Neural cell (in vitro differentiated cells): ENCODE results near the gene RAP1GAP2. TPM values are rescaled to one million over a fixed set of nuclear protein-coding genes. Genes with fewer than 3 reads are reported as not detected.

ENCODE experiments used
- H2AFZ ChIP-seq: fragments of 200-600, 300-800 bp; sonication (generic), shearing (Covaris generic); 2 replicates; pipeline ENCODE4 v1.6.0; 2014; ENCODE audit warnings: low read depth, mild to moderate bottlenecking, antibody characterized with exemption, low read length, moderate library complexity
- H3F3A ChIP-seq: fragments of 200-600 bp; shearing (Covaris generic); 2 replicates; pipeline ENCODE4 v1.6.1; 2016; ENCODE audit warnings: mild to moderate bottlenecking, moderate library complexity, mixed read lengths, antibody characterized with exemption, low read length; ENCODE audit not compliant: insufficient read depth, poor library complexity, severe bottlenecking
- H3K27ac ChIP-seq: fragments of 200-600, 300-800 bp; sonication (generic), shearing (Covaris generic); 2 replicates; pipeline ENCODE4 v1.5.1; 2014; ENCODE audit warnings: mild to moderate bottlenecking, low read length, moderate library complexity
- H3K27me3 ChIP-seq: fragments of 300-800, 200-600 bp; sonication (generic), shearing (Covaris generic); 2 replicates; pipeline ENCODE4 v1.6.0; 2014; ENCODE audit warnings: mild to moderate bottlenecking, low read depth, low read length, moderate library complexity; ENCODE audit not compliant: insufficient read depth
- H3K36me3 ChIP-seq: fragments of 300-800, 200-600 bp; sonication (generic), shearing (Covaris generic); 2 replicates; pipeline ENCODE4 v1.5.1; 2014; ENCODE audit warnings: mild to moderate bottlenecking, antibody characterized with exemption, low read length, moderate library complexity; ENCODE audit not compliant: insufficient read depth
- H3K4me2 ChIP-seq: fragments of 300-800, 200-600 bp; sonication (generic), shearing (Covaris generic); 2 replicates; pipeline ENCODE4 v1.6.0; 2014; ENCODE audit warnings: mild to moderate bottlenecking, low read length
- H3K4me3 ChIP-seq: fragments of 300-800, 200-600 bp; sonication (generic), shearing (Covaris generic); 2 replicates; pipeline ENCODE4 v1.5.1; 2014; ENCODE audit warnings: mild to moderate bottlenecking, low read length, moderate library complexity
- H3K79me2 ChIP-seq: fragments of 200-600 bp; shearing (Covaris generic); replicated peaks from 2 replicates; pipeline ENCODE4 v1.6.0; 2014; ENCODE audit warnings: mild to moderate bottlenecking, low read length, moderate library complexity; ENCODE audit not compliant: insufficient read depth
- H3K9ac ChIP-seq: fragments of 300-800, 200-600 bp; sonication (generic), shearing (Covaris generic); 2 replicates; pipeline ENCODE4 v1.6.1; 2016; ENCODE audit warnings: mild to moderate bottlenecking, low read length, mixed read lengths
- H3K9me2 ChIP-seq: fragments of 200-600 bp; shearing (Covaris generic); 2 replicates; pipeline ENCODE4 v1.6.1; 2016; ENCODE audit warnings: mild to moderate bottlenecking, low read length, mixed read lengths; ENCODE audit not compliant: insufficient read depth
- H3K9me3 ChIP-seq: fragments of 200-600, 300-800 bp; sonication (generic), shearing (Covaris generic); 2 replicates; pipeline ENCODE4 v1.6.1; 2016; ENCODE audit warnings: mild to moderate bottlenecking, mixed run types, low read length, moderate library complexity, mixed read lengths
- H4K20me1 ChIP-seq: fragments of 200-600 bp; shearing (Covaris generic); 2 replicates; pipeline ENCODE4 v1.6.1; 2016; ENCODE audit warnings: mild to moderate bottlenecking, mixed run types; ENCODE audit not compliant: insufficient read depth
- CTCF ChIP-seq: fragments of 450-650 bp; IDR thresholded peaks from 2 replicates; pipeline ENCODE4 v1.5.1; 2014; ENCODE audit warnings: antibody characterized with exemption, mild to moderate bottlenecking, moderate library complexity; ENCODE audit not compliant: poor library complexity, severe bottlenecking
- EP300 ChIP-seq: fragments of 450-650 bp; conservative IDR thresholded peaks from 2 replicates; pipeline ENCODE4 v1.6.1; 2014; ENCODE audit warnings: antibody characterized with exemption, mild to moderate bottlenecking, moderate library complexity; ENCODE audit not compliant: poor library complexity, severe bottlenecking
- EZH2 ChIP-seq: fragments of 200-600, 300-800 bp; shearing (Covaris generic), sonication (generic); IDR thresholded peaks from 2 replicates; pipeline ENCODE4 v1.6.1; 2014; ENCODE audit warnings: antibody characterized with exemption, low read length, borderline replicate concordance, mild to moderate bottlenecking; ENCODE audit not compliant: insufficient read depth, poor library complexity, severe bottlenecking
- MXI1 ChIP-seq: fragments of 450-650 bp; conservative IDR thresholded peaks from 2 replicates; pipeline ENCODE4 v1.6.1; 2014; ENCODE audit warnings: antibody characterized with exemption, mild to moderate bottlenecking; ENCODE audit not compliant: poor library complexity, severe bottlenecking
- POLR2AphosphoS5 ChIP-seq: IDR thresholded peaks from 2 replicates; pipeline ENCODE4 v1.6.1; 2012
- RAD21 ChIP-seq: fragments of 450-650 bp; conservative IDR thresholded peaks from 2 replicates; pipeline ENCODE4 v1.6.1; 2014; ENCODE audit warnings: antibody characterized with exemption, mild to moderate bottlenecking, moderate library complexity
- REST ChIP-seq: IDR thresholded peaks from 2 replicates; pipeline ENCODE4 v1.6.1; 2012; ENCODE audit warnings: borderline replicate concordance
- SMC3 ChIP-seq: fragments of 450-650 bp; conservative IDR thresholded peaks from 2 replicates; pipeline ENCODE4 v1.6.1; 2014; ENCODE audit warnings: antibody characterized with exemption, mild to moderate bottlenecking, moderate library complexity; ENCODE audit not compliant: poor library complexity
- TAF1 ChIP-seq: IDR thresholded peaks from 2 replicates; pipeline ENCODE4 v1.6.1; 2012; ENCODE audit warnings: low read depth
- polyA plus RNA-seq: library from polyadenylated mRNA; depleted of rRNA; stranded (reverse); fragments of >200 nt; gene quantifications from 2 replicates; pipeline ENCODE4 v1.2.3, GENCODE V29; 2014

Gene RAP1GAP2
- polyA plus RNA-seq, 1 donor from 2014 or later, result 14.8 TPM

GRCh38 chr17:2940352-2940751 is 144.1 kb downstream of the RAP1GAP2 start:
- H4K20me1 ChIP-seq, result no peaks in the 10 kb centered on the region
- H3K79me2 ChIP-seq, result no peaks in the 10 kb centered on the region
- no peak overlapping the region for H2AFZ ChIP-seq
- no peak overlapping the region for H3K4me3 ChIP-seq
- no peaks in the 10 kb centered on the region for H3K36me3 ChIP-seq
- H3K27ac ChIP-seq, result no peak overlapping the region
- TF ChIP-seq REST (no peak), EP300 (no peak), POLR2AphosphoS5 (no peak), MXI1 (no peak), RAD21 (no peak), SMC3 (no peak), TAF1 (no peak), CTCF (no peak), EZH2 (no peak)
- no peaks in the 10 kb centered on the region for H3F3A ChIP-seq
- H3K9me2 ChIP-seq, result no peaks in the 10 kb centered on the region
- H3K4me2 ChIP-seq, result no peak overlapping the region
- H3K9me3 ChIP-seq, result no peaks in the 10 kb centered on the region
- no peaks in the 10 kb centered on the region for H3K27me3 ChIP-seq
- no peak overlapping the region for H3K9ac ChIP-seq

DNA sequence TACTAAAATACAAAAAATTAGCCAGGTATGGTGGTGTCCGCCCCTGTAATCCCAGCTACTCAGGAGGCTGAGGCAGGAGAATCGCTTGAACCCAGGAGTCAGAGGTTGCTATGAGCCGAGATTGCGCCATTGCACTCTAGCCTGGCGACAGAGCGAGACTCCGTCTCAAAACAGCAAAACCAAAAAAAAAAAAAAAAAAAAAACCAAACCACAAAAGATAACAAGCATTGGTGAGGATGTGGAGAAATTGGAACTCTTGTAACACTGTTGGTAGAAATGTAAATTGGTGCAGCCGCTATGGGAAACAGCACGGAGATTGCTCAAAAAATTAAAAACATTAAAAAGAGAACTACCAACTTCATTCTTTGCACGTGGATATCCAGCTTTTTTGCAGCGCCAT is 147.7 kb downstream of the RAP1GAP2 start:
- Histone ChIP-seq H3K4me2 (no peak overlapping the region), H3K79me2 (no peaks in the 10 kb centered on the region), H3K9ac (no peak overlapping the region), H2AFZ (no peak overlapping the region), H3K27me3 (no peaks in the 10 kb centered on the region), H3K4me3 (no peak overlapping the region), H3F3A (no peaks in the 10 kb centered on the region), H4K20me1 (no peaks in the 10 kb centered on the region), H3K36me3 (no peaks in the 10 kb centered on the region), H3K9me3 (no peaks in the 10 kb centered on the region), H3K9me2 (no peaks in the 10 kb centered on the region), H3K27ac (no peak overlapping the region)
- TF ChIP-seq REST (no peak), CTCF (no peak), MXI1 (no peak), RAD21 (no peak), EP300 (no peak)
